GM12873 (cell line): Measurements from ENCODE around the gene PHLPP1.

ENCODE experiments used
- CTCF ChIP-seq: IDR thresholded peaks from 2 replicates; pipeline ENCODE4 v1.5.1; 2012; ENCODE audit warnings: low read depth, mild to moderate bottlenecking, moderate library complexity, low read length, control low read depth; ENCODE audit not compliant: insufficient read depth; ENCODE audit errors: missing control alignments

Gene PHLPP1

GRCh38 chr18:62729487-62730386 lies 14.4 kb downstream of the PHLPP1 start:
- TF ChIP-seq CTCF = no peak

- TF ChIP-seq CTCF = no peak
These were observed 15.6 kb downstream of the PHLPP1 start for GRCh38 chr18:62730941-62731340.

- no peak for TF ChIP-seq CTCF
These were observed 17.3 kb downstream of the PHLPP1 start for GRCh38 chr18:62732617-62733016.

GRCh38 chr18:62734290-62734689 lies 18.9 kb downstream of the PHLPP1 start:
- TF ChIP-seq CTCF = no peak

GRCh38 chr18:62735387-62735786 lies 20.0 kb downstream of the PHLPP1 start:
- TF ChIP-seq CTCF = no peak

GRCh38 chr18:62736077-62736855 lies 20.9 kb downstream of the PHLPP1 start:
- no peak for TF ChIP-seq CTCF

- no peak for TF ChIP-seq CTCF
These were observed 22.0 kb downstream of the PHLPP1 start for GRCh38 chr18:62737241-62737873.
